Type B pancreatic cell (in vitro differentiated cells): ENCODE results near the gene PKDCC. TPM values are rescaled to one million over a fixed set of nuclear protein-coding genes. Genes with fewer than 3 reads are reported as not detected.
"Not testable (repeated sequence)": the region's sequence is repeated elsewhere in the genome, so short reads cannot be mapped to it uniquely, and the experiment has no call there.

ENCODE experiments used
- DNase-seq: peaks from one replicate; pipeline ENCODE4 v3.0.0; 2021; ENCODE audit warnings: mixed read lengths; ENCODE audit not compliant: unreplicated experiment; ENCODE audit errors: extremely low spot score
- H3K27ac Mint-ChIP-seq: 2 replicates; pipeline ENCODE4 v1.8.0; 2021; ENCODE audit warnings: mild to moderate bottlenecking, mixed read lengths
- H3K27me3 Mint-ChIP-seq: 2 replicates; pipeline ENCODE4 v1.8.0; 2021; ENCODE audit warnings: mixed read lengths
- H3K36me3 Mint-ChIP-seq: 2 replicates; pipeline ENCODE4 v1.8.0; 2021; ENCODE audit warnings: mixed read lengths
- H3K4me1 Mint-ChIP-seq: one replicate; pipeline ENCODE4 v1.8.0; 2021; ENCODE audit warnings: mixed read lengths; ENCODE audit not compliant: unreplicated experiment
- H3K4me3 Mint-ChIP-seq: 2 replicates; pipeline ENCODE4 v1.8.0; 2021; ENCODE audit warnings: mild to moderate bottlenecking, mixed read lengths
- H3K9me3 Mint-ChIP-seq: 2 replicates; pipeline ENCODE4 v1.8.0; 2021; ENCODE audit warnings: mixed read lengths
- CTCF ChIP-seq: fragments of 200-600 bp; sonication (generic); conservative IDR thresholded peaks from 2 replicates; pipeline ENCODE4 v1.5.0; 2021; ENCODE audit warnings: antibody characterized with exemption, mild to moderate bottlenecking
- total RNA-seq: library from RNA; stranded (reverse); gene quantifications from 2 replicates; pipeline ENCODE4 v1.2.1, GENCODE V29; 2021; ENCODE audit warnings: low replicate concordance

PKDCC gene
- total RNA-seq, 1 donor from 2014 or later = 158 TPM

GRCh38 chr2:42074661-42075060, 26.8 kb downstream of the PKDCC start:
- no peak overlapping the region for H3K27ac Mint-ChIP-seq
- no peaks in the 10 kb centered on the region for H3K9me3 Mint-ChIP-seq
- no peaks in the 10 kb centered on the region for H3K27me3 Mint-ChIP-seq
- peaks cover 28% of the 10 kb centered on the region for H3K4me1 Mint-ChIP-seq
- DNase-seq = no peak
- H3K4me3 Mint-ChIP-seq = no peak overlapping the region
- no peak for TF ChIP-seq CTCF
- no peaks in the 10 kb centered on the region for H3K36me3 Mint-ChIP-seq

- Mint-ChIP-seq H3K36me3 (no peaks in the 10 kb centered on the region), H3K9me3 (no peaks in the 10 kb centered on the region), H3K27ac (no peak overlapping the region), H3K4me3 (no peak overlapping the region), H3K27me3 (no peaks in the 10 kb centered on the region), H3K4me1 (peaks cover 28% of the 10 kb centered on the region)
- DNase-seq = no peak
- no peak for TF ChIP-seq CTCF
Observed at GRCh38 chr2:42076357-42077225, 28.8 kb downstream of the PKDCC start.

GRCh38 chr2:42077343-42077742, 29.5 kb downstream of the PKDCC start:
- H3K27ac Mint-ChIP-seq = no peak overlapping the region
- no peak overlapping the region for H3K4me3 Mint-ChIP-seq
- H3K27me3 Mint-ChIP-seq = no peaks in the 10 kb centered on the region

GRCh38 chr2:42079737-42080287, 32.0 kb downstream of the PKDCC start:
- H3K27me3 Mint-ChIP-seq = no peaks in the 10 kb centered on the region
- TF ChIP-seq CTCF = no peak
- peaks cover 18% of the 10 kb centered on the region for H3K4me1 Mint-ChIP-seq
- H3K27ac Mint-ChIP-seq = no peak overlapping the region
- no peak for DNase-seq
- no peak overlapping the region for H3K4me3 Mint-ChIP-seq
- H3K9me3 Mint-ChIP-seq = peaks cover 6% of the 10 kb centered on the region
- H3K36me3 Mint-ChIP-seq = no peaks in the 10 kb centered on the region

More at GRCh38 chr2:42077343-42077742, 29.5 kb downstream of the PKDCC start:
- DNase-seq = no peak
- Mint-ChIP-seq H3K36me3 (no peaks in the 10 kb centered on the region), H3K4me1 (peaks cover 20% of the 10 kb centered on the region), H3K9me3 (no peaks in the 10 kb centered on the region)
- no peak for TF ChIP-seq CTCF

- H3K9me3 Mint-ChIP-seq, H3K27ac Mint-ChIP-seq, H3K27me3 Mint-ChIP-seq, H3K36me3 Mint-ChIP-seq, DNase-seq, H3K4me3 Mint-ChIP-seq: not testable (repeated sequence)
- H3K4me1 Mint-ChIP-seq = peaks cover 25% of the 10 kb centered on the region
Observed at GRCh38 chr2:42081151-42081550, 33.3 kb downstream of the PKDCC start.

GRCh38 chr2:42082016-42082415, 34.2 kb downstream of the PKDCC start:
- Mint-ChIP-seq H3K4me3 (no peak overlapping the region), H3K36me3 (no peaks in the 10 kb centered on the region), H3K9me3 (peaks cover 6% of the 10 kb centered on the region), H3K27me3 (peaks cover 3% of the 10 kb centered on the region), H3K4me1 (peaks cover 30% of the 10 kb centered on the region), H3K27ac (no peak overlapping the region)
- TF ChIP-seq CTCF = no peak
- no peak for DNase-seq
